Vagina (tissue), 2 donors: ENCODE results near the gene DNAH8. TPM values are rescaled to one million over a fixed set of nuclear protein-coding genes. Genes with fewer than 3 reads are reported as not detected.
"Not testable (repeated sequence)": the region's sequence is repeated elsewhere in the genome, so short reads cannot be mapped to it uniquely, and the experiment has no call there.

Source experiments
- DNase-seq, 2 donors: peaks; one replicate each; pipeline ENCODE4 v3.0.0-alpha.2; 2017; ENCODE audit errors: extremely low spot score in 2 of 2
- H3K27ac ChIP-seq: fragments of 200-600 bp; sonication (generic); one replicate; pipeline ENCODE4 v1.5.1; 2019
- H3K27me3 ChIP-seq: fragments of 200-600 bp; sonication (generic); one replicate; pipeline ENCODE4 v1.5.1; 2019
- H3K36me3 ChIP-seq, 2 donors: fragments of 200-600 bp; sonication (generic); one replicate each; pipeline ENCODE4 v1.5.1; 2017 to 2019
- H3K4me1 ChIP-seq: fragments of 200-600 bp; sonication (generic); one replicate; pipeline ENCODE4 v1.5.1; 2019
- H3K4me3 ChIP-seq, 2 donors: fragments of 200-600 bp; sonication (generic); 1 replicate in 1 of 2; 2 replicates in 1 of 2; pipeline ENCODE4 v1.5.1; 2016 to 2019
- H3K9me3 ChIP-seq: fragments of 200-600 bp; sonication (generic); one replicate; pipeline ENCODE4 v1.5.1; 2019
- POLR2A ChIP-seq, 2 donors: fragments of 450-650 bp; IDR thresholded peaks; one replicate each; pipeline ENCODE4 v1.6.1; 2017; ENCODE audit warnings: antibody characterized with exemption in 2 of 2, mild to moderate bottlenecking in 2 of 2, moderate library complexity in 2 of 2
- POLR2AphosphoS5 ChIP-seq, 2 donors: sonication (generic); formaldehyde crosslinking; IDR thresholded peaks; one replicate each; pipeline ENCODE4 v1.9.0; 2017; ENCODE audit warnings: antibody characterized with exemption in 2 of 2, mild to moderate bottlenecking in 2 of 2, low read depth in 1 of 2; ENCODE audit not compliant: insufficient read depth in 1 of 2
- intact Hi-C: fragments of 100-400 bp; cut with DNase I; formaldehyde crosslinking; loops from one replicate; pipeline ENCODE4 v1.15.1; 2023
- total RNA-seq: library from RNA; depleted of rRNA; stranded (reverse); fragments of >200 nt; gene quantifications from one replicate; pipeline ENCODE4 v1.2.3, GENCODE V29; 2016
- TF ChIP-seq, protein P1 (sequence below), 3 experiments: fragments of 450-650 bp in 2 of 3; fragments of 200-600 bp in 1 of 3; sonication (generic) in 1 of 3; IDR thresholded peaks; one replicate each; pipeline ENCODE4 v1.5.1; 2017 to 2019; ENCODE audit warnings: antibody characterized with exemption in 3 of 3, mild to moderate bottlenecking in 2 of 3, moderate library complexity in 2 of 3

The DNAH8 gene
- total RNA-seq, 1 donor from 2014 or later: not detected

GRCh38 chr6:38909015-38909730 lies 194.1 kb downstream of the DNAH8 start:
- Histone ChIP-seq H3K27ac (no peak overlapping the region), H3K9me3 (no peaks in the 10 kb centered on the region), H3K27me3 (no peaks in the 10 kb centered on the region), H3K36me3 (no peaks in the 10 kb centered on the region), H3K4me1 (no peaks in the 10 kb centered on the region), H3K4me3 (no peak overlapping the region)
- DNase-seq: no peak
- intact Hi-C loops: no loop called here
- TF ChIP-seq POLR2A (IDR thresholded peaks at IDR 0.05) (no peak), POLR2AphosphoS5 (IDR thresholded peaks at IDR 0.05; ENCODE audit: insufficient read depth in 1 of 2, low read depth in 1 of 2) (no peak)
- TF ChIP-seq, protein P1, sequence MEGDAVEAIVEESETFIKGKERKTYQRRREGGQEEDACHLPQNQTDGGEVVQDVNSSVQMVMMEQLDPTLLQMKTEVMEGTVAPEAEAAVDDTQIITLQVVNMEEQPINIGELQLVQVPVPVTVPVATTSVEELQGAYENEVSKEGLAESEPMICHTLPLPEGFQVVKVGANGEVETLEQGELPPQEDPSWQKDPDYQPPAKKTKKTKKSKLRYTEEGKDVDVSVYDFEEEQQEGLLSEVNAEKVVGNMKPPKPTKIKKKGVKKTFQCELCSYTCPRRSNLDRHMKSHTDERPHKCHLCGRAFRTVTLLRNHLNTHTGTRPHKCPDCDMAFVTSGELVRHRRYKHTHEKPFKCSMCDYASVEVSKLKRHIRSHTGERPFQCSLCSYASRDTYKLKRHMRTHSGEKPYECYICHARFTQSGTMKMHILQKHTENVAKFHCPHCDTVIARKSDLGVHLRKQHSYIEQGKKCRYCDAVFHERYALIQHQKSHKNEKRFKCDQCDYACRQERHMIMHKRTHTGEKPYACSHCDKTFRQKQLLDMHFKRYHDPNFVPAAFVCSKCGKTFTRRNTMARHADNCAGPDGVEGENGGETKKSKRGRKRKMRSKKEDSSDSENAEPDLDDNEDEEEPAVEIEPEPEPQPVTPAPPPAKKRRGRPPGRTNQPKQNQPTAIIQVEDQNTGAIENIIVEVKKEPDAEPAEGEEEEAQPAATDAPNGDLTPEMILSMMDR (IDR thresholded peaks at IDR 0.05): no peak

DNA sequence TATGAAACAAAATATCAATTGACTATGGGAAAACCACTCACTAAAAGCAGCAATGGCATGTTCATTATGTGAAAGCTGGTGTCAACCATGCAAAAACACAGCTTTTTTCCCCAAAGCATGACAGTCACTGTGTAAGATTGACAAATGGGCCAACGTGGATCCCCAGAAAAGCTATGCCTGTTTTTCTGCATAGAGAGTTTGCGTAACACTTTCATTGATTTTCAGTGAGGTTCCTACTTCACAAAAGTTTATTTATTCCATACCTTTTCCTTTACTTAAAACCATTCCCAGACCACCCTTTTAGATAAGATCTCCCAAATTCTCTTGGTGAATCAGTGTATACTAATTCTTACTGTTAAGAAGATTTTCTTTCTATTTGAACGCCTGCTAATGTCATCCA lies 195.1 kb downstream of the DNAH8 start:
- no peak overlapping the region for H3K27ac ChIP-seq
- intact Hi-C loops: no loop called here

GRCh38 chr6:38912378-38912777 lies 197.3 kb downstream of the DNAH8 start:
- Histone ChIP-seq H3K36me3 (no peaks in the 10 kb centered on the region), H3K27me3 (no peaks in the 10 kb centered on the region), H3K9me3 (no peaks in the 10 kb centered on the region), H3K27ac (no peak overlapping the region), H3K4me1 (no peaks in the 10 kb centered on the region), H3K4me3 (no peak overlapping the region)
- intact Hi-C loops: no loop called here
- no peak for DNase-seq
- TF ChIP-seq POLR2A (IDR thresholded peaks at IDR 0.05) (no peak), POLR2AphosphoS5 (IDR thresholded peaks at IDR 0.05; ENCODE audit: insufficient read depth in 1 of 2, low read depth in 1 of 2) (no peak)
- TF ChIP-seq, protein P1 (IDR thresholded peaks at IDR 0.05): no peak

More for the DNA sequence above, 195.1 kb downstream of the DNAH8 start:
- no peak for DNase-seq
- Histone ChIP-seq H3K4me1 (no peaks in the 10 kb centered on the region), H3K9me3 (no peaks in the 10 kb centered on the region), H3K4me3 (no peak overlapping the region), H3K36me3 (no peaks in the 10 kb centered on the region), H3K27me3 (no peaks in the 10 kb centered on the region)
- TF ChIP-seq POLR2AphosphoS5 (IDR thresholded peaks at IDR 0.05; ENCODE audit: insufficient read depth in 1 of 2, low read depth in 1 of 2) (no peak), POLR2A (IDR thresholded peaks at IDR 0.05) (no peak)
- TF ChIP-seq, protein P1 (IDR thresholded peaks at IDR 0.05): no peak

- Histone ChIP-seq H3K27ac (no peak overlapping the region), H3K27me3 (no peaks in the 10 kb centered on the region), H3K4me3 (no peak overlapping the region), H3K9me3 (no peaks in the 10 kb centered on the region), H3K36me3 (no peaks in the 10 kb centered on the region), H3K4me1 (no peaks in the 10 kb centered on the region)
- intact Hi-C loops: no loop called here
- TF ChIP-seq, protein P1 (IDR thresholded peaks at IDR 0.05): no peak
- TF ChIP-seq POLR2A (IDR thresholded peaks at IDR 0.05) (no peak), POLR2AphosphoS5 (IDR thresholded peaks at IDR 0.05; ENCODE audit: insufficient read depth in 1 of 2, low read depth in 1 of 2) (no peak)
- DNase-seq: no peak
These were observed 200.3 kb downstream of the DNAH8 start for GRCh38 chr6:38915205-38915925.

- DNase-seq, intact Hi-C loops, H3K9me3 ChIP-seq, H3K36me3 ChIP-seq, H3K27ac ChIP-seq, H3K4me3 ChIP-seq, H3K27me3 ChIP-seq, H3K4me1 ChIP-seq: not testable (repeated sequence)
These were observed 206.4 kb downstream of the DNAH8 start for GRCh38 chr6:38921540-38921939.
